ENCODE measurements around the gene LIPT2.
"Not testable (repeated sequence)": the region's sequence is repeated elsewhere in the genome, so short reads cannot be mapped to it uniquely, and the experiment has no call there.

The LIPT2 gene

GRCh38 chr11:74538680-74539079 lies 45.2 kb upstream of the LIPT2 start (continued):
- no peak for TF ChIP-seq ZNF670 (tag by site-specific recombination; IDR thresholded peaks at IDR 0.05; ENCODE audit: low read depth)

DNA sequence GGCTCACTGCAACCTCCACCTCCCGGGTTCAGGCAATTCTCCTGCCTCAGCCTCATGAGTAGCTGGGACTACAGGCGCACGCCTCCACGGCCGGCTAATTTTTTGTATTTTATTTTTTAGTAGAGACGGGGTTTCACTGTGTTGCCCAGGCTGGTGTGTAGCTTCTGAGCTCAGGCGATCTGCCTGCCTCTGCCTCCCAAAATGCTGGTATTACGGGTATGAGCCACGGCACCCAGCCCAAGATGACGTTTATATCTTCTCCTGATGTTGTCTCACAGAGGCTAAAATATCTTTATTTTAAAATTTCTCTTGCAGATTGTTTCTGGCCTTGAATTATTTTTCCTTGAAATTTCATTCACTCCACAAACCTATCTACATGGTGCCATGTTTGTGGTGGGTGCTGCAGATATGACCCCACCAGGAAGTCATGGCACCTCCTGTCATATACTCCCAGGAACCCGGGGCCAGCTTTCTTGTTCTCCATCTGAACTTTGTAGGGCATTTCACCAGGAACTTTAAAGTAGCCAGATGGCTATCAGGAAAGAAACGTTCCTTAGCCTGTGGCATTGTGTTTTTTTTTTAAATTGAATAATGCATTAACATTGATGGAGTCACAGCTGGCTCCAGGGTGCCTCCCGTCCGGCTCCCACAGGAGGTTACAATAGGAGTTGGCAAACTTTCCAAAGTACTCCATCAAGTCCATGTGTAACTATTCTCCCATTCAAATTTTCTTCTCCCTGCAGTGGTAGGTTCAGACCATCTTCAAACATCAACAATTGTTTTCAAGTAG lies 42.0 kb upstream of the LIPT2 start:
- Histone ChIP-seq H3K9me3 (ENCODE audit: control insufficient read depth, insufficient read depth, low read depth, low read length) (no peaks in the 10 kb centered on the region), H3K4me3 (ENCODE audit: low read depth, low read length) (no peak overlapping the region), H3K4me1 (ENCODE audit: control insufficient read depth, insufficient read depth, low read length) (no peaks in the 10 kb centered on the region), H3K27ac (ENCODE audit: extremely low read depth, low read depth, low read length) (no peak overlapping the region), H3K36me3 (ENCODE audit: control insufficient read depth in 2 of 2, insufficient read depth in 1 of 2, low read length in 2 of 2) (no peaks in the 10 kb centered on the region)
- ChIA-PET CTCF (no interaction called here), POLR2A (no interaction called here)
- TF ChIP-seq ZEB2 (tag by site-specific recombination; IDR thresholded peaks at IDR 0.05) (no peak), ZBTB20 (tag by site-specific recombination; IDR thresholded peaks at IDR 0.05) (no peak), SCRT1 (tag by site-specific recombination; IDR thresholded peaks at IDR 0.05; ENCODE audit: borderline replicate concordance) (no peak), ZNF530 (tag by site-specific recombination; IDR thresholded peaks at IDR 0.05; ENCODE audit: low read depth) (no peak), ZNF175 (tag by site-specific recombination; IDR thresholded peaks at IDR 0.05) (no peak), ZNF544 (tag by site-specific recombination; IDR thresholded peaks at IDR 0.05) (no peak), SETDB1 (IDR thresholded peaks at IDR 0.05; ENCODE audit: insufficient read length, low read length) (no peak), OVOL3 (tag by site-specific recombination; IDR thresholded peaks at IDR 0.05) (no peak)
- TF ChIP-seq, protein P1, sequence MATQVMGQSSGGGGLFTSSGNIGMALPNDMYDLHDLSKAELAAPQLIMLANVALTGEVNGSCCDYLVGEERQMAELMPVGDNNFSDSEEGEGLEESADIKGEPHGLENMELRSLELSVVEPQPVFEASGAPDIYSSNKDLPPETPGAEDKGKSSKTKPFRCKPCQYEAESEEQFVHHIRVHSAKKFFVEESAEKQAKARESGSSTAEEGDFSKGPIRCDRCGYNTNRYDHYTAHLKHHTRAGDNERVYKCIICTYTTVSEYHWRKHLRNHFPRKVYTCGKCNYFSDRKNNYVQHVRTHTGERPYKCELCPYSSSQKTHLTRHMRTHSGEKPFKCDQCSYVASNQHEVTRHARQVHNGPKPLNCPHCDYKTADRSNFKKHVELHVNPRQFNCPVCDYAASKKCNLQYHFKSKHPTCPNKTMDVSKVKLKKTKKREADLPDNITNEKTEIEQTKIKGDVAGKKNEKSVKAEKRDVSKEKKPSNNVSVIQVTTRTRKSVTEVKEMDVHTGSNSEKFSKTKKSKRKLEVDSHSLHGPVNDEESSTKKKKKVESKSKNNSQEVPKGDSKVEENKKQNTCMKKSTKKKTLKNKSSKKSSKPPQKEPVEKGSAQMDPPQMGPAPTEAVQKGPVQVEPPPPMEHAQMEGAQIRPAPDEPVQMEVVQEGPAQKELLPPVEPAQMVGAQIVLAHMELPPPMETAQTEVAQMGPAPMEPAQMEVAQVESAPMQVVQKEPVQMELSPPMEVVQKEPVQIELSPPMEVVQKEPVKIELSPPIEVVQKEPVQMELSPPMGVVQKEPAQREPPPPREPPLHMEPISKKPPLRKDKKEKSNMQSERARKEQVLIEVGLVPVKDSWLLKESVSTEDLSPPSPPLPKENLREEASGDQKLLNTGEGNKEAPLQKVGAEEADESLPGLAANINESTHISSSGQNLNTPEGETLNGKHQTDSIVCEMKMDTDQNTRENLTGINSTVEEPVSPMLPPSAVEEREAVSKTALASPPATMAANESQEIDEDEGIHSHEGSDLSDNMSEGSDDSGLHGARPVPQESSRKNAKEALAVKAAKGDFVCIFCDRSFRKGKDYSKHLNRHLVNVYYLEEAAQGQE (tag by site-specific recombination; IDR thresholded peaks at IDR 0.05), result no peak

- H3K9me3 ChIP-seq (ENCODE audit: control insufficient read depth, insufficient read depth, low read depth, low read length); H3K27ac ChIP-seq (ENCODE audit: extremely low read depth, low read depth, low read length); H3K4me3 ChIP-seq (ENCODE audit: low read depth, low read length); H3K4me1 ChIP-seq (ENCODE audit: control insufficient read depth, insufficient read depth, low read length); H3K36me3 ChIP-seq (ENCODE audit: control insufficient read depth in 2 of 2, insufficient read depth in 1 of 2, low read length in 2 of 2); CTCF ChIA-PET: not testable (repeated sequence)
- POLR2A ChIA-PET, result interaction anchor here (1.2 kb wide), 1 partner anchor 42 kb away, joined by 7 read pairs; the partner anchor contains the start of gene LIPT2
These were observed 41.4 kb upstream of the LIPT2 start for GRCh38 chr11:74534946-74535275.

DNA sequence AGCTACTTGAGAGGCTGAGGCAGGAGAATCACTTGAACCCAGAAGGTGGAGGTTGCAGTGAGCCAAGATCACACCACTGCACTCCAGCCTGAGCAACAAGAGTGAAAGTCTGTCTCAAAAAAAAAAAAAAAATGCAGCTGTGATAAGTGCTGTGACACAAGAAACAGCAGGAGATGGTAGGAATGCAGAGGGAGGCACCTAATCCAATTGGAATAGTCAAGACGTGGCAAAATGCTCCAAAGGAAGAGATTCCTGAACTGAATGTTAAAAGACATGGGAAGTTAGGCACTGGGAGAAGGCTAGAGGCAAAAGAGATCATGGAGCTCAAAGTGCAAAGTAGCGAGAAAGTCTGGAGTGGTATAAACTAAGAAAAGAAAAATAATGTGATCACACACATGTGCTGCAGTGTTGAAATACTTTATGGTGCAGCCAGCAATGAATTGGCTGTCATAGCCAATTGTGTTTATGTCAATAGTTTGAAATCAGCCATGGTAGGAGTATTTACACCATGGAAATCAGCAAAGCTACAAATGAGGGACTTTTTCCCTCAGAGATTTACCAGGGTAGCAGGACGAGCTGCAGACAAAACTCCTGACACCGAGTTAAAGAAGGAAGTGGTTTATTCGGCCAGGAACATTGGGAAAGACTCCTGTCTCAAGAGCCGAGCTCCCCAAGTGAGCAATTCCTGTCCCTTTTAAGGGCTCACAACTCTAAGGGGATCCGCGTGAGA lies 40.9 kb upstream of the LIPT2 start:
- Histone ChIP-seq H3K9me3 (ENCODE audit: control insufficient read depth, insufficient read depth, low read depth, low read length) (no peaks in the 10 kb centered on the region), H3K4me1 (ENCODE audit: control insufficient read depth, insufficient read depth, low read length) (no peaks in the 10 kb centered on the region), H3K4me3 (ENCODE audit: low read depth, low read length) (no peak overlapping the region), H3K36me3 (ENCODE audit: control insufficient read depth in 2 of 2, insufficient read depth in 1 of 2, low read length in 2 of 2) (no peaks in the 10 kb centered on the region), H3K27ac (ENCODE audit: extremely low read depth, low read depth, low read length) (no peak overlapping the region)
- ChIA-PET CTCF (interaction anchor here (0.6 kb wide), 1 partner anchor 36 kb away, joined by 5 read pairs; no protein-coding TSS in a partner anchor), POLR2A (interaction anchor here (1.2 kb wide), 1 partner anchor 41 kb away, joined by 7 read pairs; the partner anchor contains the start of gene LIPT2)
- no peak for TF ChIP-seq ZXDB (tag by site-specific recombination; IDR thresholded peaks at IDR 0.05)
- TF ChIP-seq ZNF513 (tag by site-specific recombination; IDR thresholded peaks at IDR 0.05), result no peak
- no peak for TF ChIP-seq SP7 (tag by site-specific recombination; IDR thresholded peaks at IDR 0.05)
- TF ChIP-seq ZNF335 (tag by site-specific recombination; conservative IDR thresholded peaks at IDR 0.05), result no peak
- no peak for TF ChIP-seq ZSCAN5A (tag by site-specific recombination; IDR thresholded peaks at IDR 0.05)
- no peak for TF ChIP-seq YY1 (tag by site-specific recombination; IDR thresholded peaks at IDR 0.05)
- no peak for TF ChIP-seq ZNF792 (tag by site-specific recombination; IDR thresholded peaks at IDR 0.05)
- TF ChIP-seq, protein P2, sequence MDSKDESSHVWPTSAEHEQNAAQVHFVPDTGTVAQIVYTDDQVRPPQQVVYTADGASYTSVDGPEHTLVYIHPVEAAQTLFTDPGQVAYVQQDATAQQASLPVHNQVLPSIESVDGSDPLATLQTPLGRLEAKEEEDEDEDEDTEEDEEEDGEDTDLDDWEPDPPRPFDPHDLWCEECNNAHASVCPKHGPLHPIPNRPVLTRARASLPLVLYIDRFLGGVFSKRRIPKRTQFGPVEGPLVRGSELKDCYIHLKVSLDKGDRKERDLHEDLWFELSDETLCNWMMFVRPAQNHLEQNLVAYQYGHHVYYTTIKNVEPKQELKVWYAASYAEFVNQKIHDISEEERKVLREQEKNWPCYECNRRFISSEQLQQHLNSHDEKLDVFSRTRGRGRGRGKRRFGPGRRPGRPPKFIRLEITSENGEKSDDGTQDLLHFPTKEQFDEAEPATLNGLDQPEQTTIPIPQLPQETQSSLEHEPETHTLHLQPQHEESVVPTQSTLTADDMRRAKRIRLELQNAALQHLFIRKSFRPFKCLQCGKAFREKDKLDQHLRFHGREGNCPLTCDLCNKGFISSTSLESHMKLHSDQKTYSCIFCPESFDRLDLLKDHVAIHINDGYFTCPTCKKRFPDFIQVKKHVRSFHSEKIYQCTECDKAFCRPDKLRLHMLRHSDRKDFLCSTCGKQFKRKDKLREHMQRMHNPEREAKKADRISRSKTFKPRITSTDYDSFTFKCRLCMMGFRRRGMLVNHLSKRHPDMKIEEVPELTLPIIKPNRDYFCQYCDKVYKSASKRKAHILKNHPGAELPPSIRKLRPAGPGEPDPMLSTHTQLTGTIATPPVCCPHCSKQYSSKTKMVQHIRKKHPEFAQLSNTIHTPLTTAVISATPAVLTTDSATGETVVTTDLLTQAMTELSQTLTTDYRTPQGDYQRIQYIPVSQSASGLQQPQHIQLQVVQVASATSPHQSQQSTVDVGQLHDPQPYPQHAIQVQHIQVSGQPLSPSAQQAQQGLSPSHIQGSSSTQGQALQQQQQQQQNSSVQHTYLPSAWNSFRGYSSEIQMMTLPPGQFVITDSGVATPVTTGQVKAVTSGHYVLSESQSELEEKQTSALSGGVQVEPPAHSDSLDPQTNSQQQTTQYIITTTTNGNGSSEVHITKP (tag by site-specific recombination; IDR thresholded peaks at IDR 0.05), result no peak

Measured in HEK293 (cell line).